HEK293 (cell line): ENCODE results near the gene LPP.

Source experiments
- KLF10 ChIP-seq: fragments of 450-650 bp; IDR thresholded peaks from 2 replicates; pipeline ENCODE4 v1.5.1; 2018; ENCODE audit warnings: missing biosample characterization, mild to moderate bottlenecking, missing genetic modification characterization
- ZBTB49 ChIP-seq: fragments of 450-650 bp; formaldehyde crosslinking; IDR thresholded peaks from 2 replicates; pipeline ENCODE4 v1.5.1; 2016; ENCODE audit warnings: missing biosample characterization, missing genetic modification characterization, low read depth
- ZBTB7A ChIP-seq: fragments of 450-650 bp; formaldehyde crosslinking; IDR thresholded peaks from 2 replicates; pipeline ENCODE4 v1.5.1; 2016; ENCODE audit warnings: low read depth, missing biosample characterization, missing genetic modification characterization
- ZNF114 ChIP-seq: fragments of 450-650 bp; formaldehyde crosslinking; IDR thresholded peaks from 2 replicates; pipeline ENCODE4 v1.5.0; 2017; ENCODE audit warnings: missing biosample characterization, missing genetic modification characterization
- TF ChIP-seq, protein P1 (sequence below): fragments of 450-650 bp; formaldehyde crosslinking; IDR thresholded peaks from 2 replicates; pipeline ENCODE4 v1.5.1; 2016; ENCODE audit warnings: missing biosample characterization, missing genetic modification characterization

DNA sequence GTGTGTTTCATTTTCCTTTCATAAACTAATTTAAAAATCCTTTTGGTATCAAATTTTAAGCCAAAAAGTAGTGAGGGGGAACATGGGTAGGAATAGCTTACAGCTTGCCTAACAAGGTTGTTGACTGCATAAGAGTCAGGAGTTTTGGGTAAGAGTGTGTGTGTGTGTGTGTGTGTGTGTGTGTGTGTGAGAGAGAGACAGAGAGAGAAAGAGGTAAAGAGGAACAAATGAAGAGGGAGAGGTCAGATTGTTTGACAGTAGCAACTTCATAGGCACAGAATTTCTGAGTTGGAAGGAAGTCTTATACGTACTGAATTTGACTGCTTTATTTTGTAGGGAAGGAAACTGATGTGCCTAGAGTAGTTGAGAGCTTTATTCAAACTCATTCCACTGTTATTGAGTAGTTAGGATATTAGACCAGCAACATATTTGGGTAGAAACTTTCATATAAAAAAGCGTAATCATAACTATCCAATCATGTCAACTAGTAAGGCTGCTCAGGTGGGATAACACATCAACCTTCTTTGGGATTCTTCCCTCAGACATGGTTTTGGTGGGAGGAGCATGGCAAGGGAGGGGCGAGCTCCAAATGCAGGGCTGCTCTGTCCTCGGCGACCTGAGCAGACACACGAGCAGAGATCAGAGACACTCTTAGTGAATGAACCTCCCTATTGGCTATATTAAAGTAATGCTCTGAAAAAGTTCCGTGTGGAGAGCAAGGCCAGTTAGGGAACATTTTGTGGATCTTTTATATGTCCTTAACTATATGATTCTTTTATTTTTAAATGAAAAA, 86.4 kb downstream of the LPP start:
- TF ChIP-seq ZBTB49 (tag by site-specific recombination) (no peak), KLF10 (tag by site-specific recombination) (no peak), ZBTB7A (tag by site-specific recombination) (no peak), ZNF114 (tag by site-specific recombination) (no peak)
- TF ChIP-seq, protein P1, sequence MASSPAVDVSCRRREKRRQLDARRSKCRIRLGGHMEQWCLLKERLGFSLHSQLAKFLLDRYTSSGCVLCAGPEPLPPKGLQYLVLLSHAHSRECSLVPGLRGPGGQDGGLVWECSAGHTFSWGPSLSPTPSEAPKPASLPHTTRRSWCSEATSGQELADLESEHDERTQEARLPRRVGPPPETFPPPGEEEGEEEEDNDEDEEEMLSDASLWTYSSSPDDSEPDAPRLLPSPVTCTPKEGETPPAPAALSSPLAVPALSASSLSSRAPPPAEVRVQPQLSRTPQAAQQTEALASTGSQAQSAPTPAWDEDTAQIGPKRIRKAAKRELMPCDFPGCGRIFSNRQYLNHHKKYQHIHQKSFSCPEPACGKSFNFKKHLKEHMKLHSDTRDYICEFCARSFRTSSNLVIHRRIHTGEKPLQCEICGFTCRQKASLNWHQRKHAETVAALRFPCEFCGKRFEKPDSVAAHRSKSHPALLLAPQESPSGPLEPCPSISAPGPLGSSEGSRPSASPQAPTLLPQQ (tag by site-specific recombination) = no peak
